ENCODE data around the gene MMGT1. TPM values are rescaled to one million over a fixed set of nuclear protein-coding genes. Genes with fewer than 3 reads are reported as not detected.

MMGT1 gene
- total and polyA plus RNA-seq, 2 experiments from 2014 or later: 6.9 to 25.4 TPM

- TF ChIP-seq ZNF462 (CRISPR knock-in tag; IDR thresholded peaks at IDR 0.05) (no peak), ZNF331 (CRISPR knock-in tag; IDR thresholded peaks at IDR 0.05; ENCODE audit: low read depth) (no peak), POLR2AphosphoS5 (IDR thresholded peaks at IDR 0.05; ENCODE audit: low read depth) (no peak), CTCF (conservative IDR thresholded peaks at IDR 0.05; ENCODE audit: low read depth in 2 of 2) (no peak), EZH2phosphoT487 (IDR thresholded peaks at IDR 0.05; ENCODE audit: unreplicated experiment) (no peak), ZNF114 (CRISPR knock-in tag; IDR thresholded peaks at IDR 0.05) (no peak), CREB1 (CRISPR knock-in tag; IDR thresholded peaks at IDR 0.05; ENCODE audit: low read depth) (no peak)
- TF ChIP-seq, protein P1, sequence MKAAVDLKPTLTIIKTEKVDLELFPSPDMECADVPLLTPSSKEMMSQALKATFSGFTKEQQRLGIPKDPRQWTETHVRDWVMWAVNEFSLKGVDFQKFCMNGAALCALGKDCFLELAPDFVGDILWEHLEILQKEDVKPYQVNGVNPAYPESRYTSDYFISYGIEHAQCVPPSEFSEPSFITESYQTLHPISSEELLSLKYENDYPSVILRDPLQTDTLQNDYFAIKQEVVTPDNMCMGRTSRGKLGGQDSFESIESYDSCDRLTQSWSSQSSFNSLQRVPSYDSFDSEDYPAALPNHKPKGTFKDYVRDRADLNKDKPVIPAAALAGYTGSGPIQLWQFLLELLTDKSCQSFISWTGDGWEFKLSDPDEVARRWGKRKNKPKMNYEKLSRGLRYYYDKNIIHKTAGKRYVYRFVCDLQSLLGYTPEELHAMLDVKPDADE (IDR thresholded peaks at IDR 0.05): no peak
- TF ChIP-seq, protein P2, sequence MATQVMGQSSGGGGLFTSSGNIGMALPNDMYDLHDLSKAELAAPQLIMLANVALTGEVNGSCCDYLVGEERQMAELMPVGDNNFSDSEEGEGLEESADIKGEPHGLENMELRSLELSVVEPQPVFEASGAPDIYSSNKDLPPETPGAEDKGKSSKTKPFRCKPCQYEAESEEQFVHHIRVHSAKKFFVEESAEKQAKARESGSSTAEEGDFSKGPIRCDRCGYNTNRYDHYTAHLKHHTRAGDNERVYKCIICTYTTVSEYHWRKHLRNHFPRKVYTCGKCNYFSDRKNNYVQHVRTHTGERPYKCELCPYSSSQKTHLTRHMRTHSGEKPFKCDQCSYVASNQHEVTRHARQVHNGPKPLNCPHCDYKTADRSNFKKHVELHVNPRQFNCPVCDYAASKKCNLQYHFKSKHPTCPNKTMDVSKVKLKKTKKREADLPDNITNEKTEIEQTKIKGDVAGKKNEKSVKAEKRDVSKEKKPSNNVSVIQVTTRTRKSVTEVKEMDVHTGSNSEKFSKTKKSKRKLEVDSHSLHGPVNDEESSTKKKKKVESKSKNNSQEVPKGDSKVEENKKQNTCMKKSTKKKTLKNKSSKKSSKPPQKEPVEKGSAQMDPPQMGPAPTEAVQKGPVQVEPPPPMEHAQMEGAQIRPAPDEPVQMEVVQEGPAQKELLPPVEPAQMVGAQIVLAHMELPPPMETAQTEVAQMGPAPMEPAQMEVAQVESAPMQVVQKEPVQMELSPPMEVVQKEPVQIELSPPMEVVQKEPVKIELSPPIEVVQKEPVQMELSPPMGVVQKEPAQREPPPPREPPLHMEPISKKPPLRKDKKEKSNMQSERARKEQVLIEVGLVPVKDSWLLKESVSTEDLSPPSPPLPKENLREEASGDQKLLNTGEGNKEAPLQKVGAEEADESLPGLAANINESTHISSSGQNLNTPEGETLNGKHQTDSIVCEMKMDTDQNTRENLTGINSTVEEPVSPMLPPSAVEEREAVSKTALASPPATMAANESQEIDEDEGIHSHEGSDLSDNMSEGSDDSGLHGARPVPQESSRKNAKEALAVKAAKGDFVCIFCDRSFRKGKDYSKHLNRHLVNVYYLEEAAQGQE (IDR thresholded peaks at IDR 0.05; ENCODE audit: unreplicated experiment): no peak
These were observed 7.2 kb upstream of the MMGT1 start (continued) for GRCh38 chrX:135981010-135981409.

Data from GM23338 (cell line).